Neuronal stem cell (in vitro differentiated cells): ENCODE results near the gene SLC10A3.

ENCODE experiments used
- DNase-seq: peaks from one replicate; pipeline ENCODE4 v3.0.0-alpha.2; 2013; ENCODE audit warnings: low spot score
- H2AFZ ChIP-seq: one replicate; pipeline ENCODE4 v1.6.1; 2013; ENCODE audit warnings: mild to moderate bottlenecking, low read length, inconsistent platforms
- H2AK5ac ChIP-seq: 2 replicates; pipeline ENCODE4 v1.6.1; 2013; ENCODE audit warnings: low read depth, mild to moderate bottlenecking, inconsistent platforms, low read length, moderate library complexity, mixed read lengths
- H2BK120ac ChIP-seq: 2 replicates; pipeline ENCODE4 v1.6.1; 2013; ENCODE audit warnings: low read depth, mild to moderate bottlenecking, inconsistent platforms, low read length, moderate library complexity, mixed read lengths
- H2BK12ac ChIP-seq: one replicate; pipeline ENCODE4 v1.6.1; 2013; ENCODE audit warnings: low read length, inconsistent platforms
- H2BK15ac ChIP-seq: 2 replicates; pipeline ENCODE4 v1.6.1; 2013; ENCODE audit warnings: mild to moderate bottlenecking, low read length, inconsistent platforms, mixed read lengths
- H2BK5ac ChIP-seq: one replicate; pipeline ENCODE4 v1.6.1; 2013; ENCODE audit warnings: inconsistent platforms, mild to moderate bottlenecking, low read length, moderate library complexity
- H3K14ac ChIP-seq: one replicate; pipeline ENCODE4 v1.6.1; 2013; ENCODE audit warnings: low read length, inconsistent platforms
- H3K18ac ChIP-seq: 2 replicates; pipeline ENCODE4 v1.6.1; 2013; ENCODE audit warnings: low read length, inconsistent platforms
- H3K23ac ChIP-seq: 2 replicates; pipeline ENCODE4 v1.6.1; 2013; ENCODE audit warnings: low read depth, mild to moderate bottlenecking, mixed read lengths, low read length, inconsistent platforms; ENCODE audit not compliant: poor library complexity
- H3K27ac ChIP-seq: replicated peaks from 3 replicates; pipeline ENCODE4 v1.5.1; 2013; ENCODE audit warnings: low read length, inconsistent platforms
- H3K27me3 ChIP-seq, 3 experiments: 2 replicates each; pipeline ENCODE4 v1.6.1; 2013; ENCODE audit warnings: low read length in 3 of 3, mild to moderate bottlenecking in 2 of 3, inconsistent platforms in 1 of 3, low read depth in 1 of 3, mixed read lengths in 1 of 3, moderate library complexity in 1 of 3; ENCODE audit not compliant: control insufficient read depth in 3 of 3, insufficient read depth in 3 of 3
- H3K36me3 ChIP-seq, 2 donors: replicated peaks in 1 of 2; 2 replicates each; pipeline ENCODE4 v1.6.1; 2013; ENCODE audit warnings: low read length in 2 of 2; ENCODE audit not compliant: control insufficient read depth in 2 of 2, insufficient read depth in 2 of 2
- H3K4ac ChIP-seq: 2 replicates; pipeline ENCODE4 v1.6.1; 2013; ENCODE audit warnings: inconsistent platforms, mild to moderate bottlenecking, low read length, moderate library complexity
- H3K4me1 ChIP-seq, 2 donors: 1 replicate in 1 of 2; 2 replicates in 1 of 2; pipeline ENCODE4 v1.6.1; 2013; ENCODE audit warnings: low read length in 2 of 2, low read depth in 1 of 2; ENCODE audit not compliant: control insufficient read depth in 2 of 2, insufficient read depth in 1 of 2
- H3K4me2 ChIP-seq: one replicate; pipeline ENCODE4 v1.6.1; 2013; ENCODE audit warnings: mild to moderate bottlenecking, low read length, inconsistent platforms; ENCODE audit not compliant: insufficient read depth, poor library complexity, severe bottlenecking
- H3K4me3 ChIP-seq, 2 donors: 2 replicates each; pipeline ENCODE4 v1.5.1; 2013; ENCODE audit warnings: low read length in 2 of 2, mild to moderate bottlenecking in 2 of 2, inconsistent platforms in 1 of 2, moderate library complexity in 1 of 2
- H3K79me1 ChIP-seq: one replicate; pipeline ENCODE4 v1.6.1; 2013; ENCODE audit warnings: low read depth, mild to moderate bottlenecking, inconsistent platforms, low read length, moderate library complexity
- H3K9ac ChIP-seq: one replicate; pipeline ENCODE4 v1.6.1; 2013; ENCODE audit warnings: mild to moderate bottlenecking, low read depth, low read length, inconsistent platforms; ENCODE audit not compliant: poor library complexity
- H3K9me3 ChIP-seq, 2 donors: replicated peaks in 1 of 2; 2 replicates each; pipeline versions ENCODE3 to v1.6.1; 2013; ENCODE audit warnings: low read length in 2 of 2, mild to moderate bottlenecking in 2 of 2, inconsistent platforms in 1 of 2, low read depth in 1 of 2, mixed read lengths in 1 of 2, moderate library complexity in 1 of 2; ENCODE audit not compliant: control insufficient read depth in 2 of 2, insufficient read depth in 1 of 2
- H4K8ac ChIP-seq: one replicate; pipeline ENCODE4 v1.6.1; 2013; ENCODE audit warnings: low read depth, mild to moderate bottlenecking, inconsistent platforms, low read length, moderate library complexity
- H4K91ac ChIP-seq: one replicate; pipeline ENCODE4 v1.6.1; 2013; ENCODE audit warnings: low read length, low read depth, mild to moderate bottlenecking, inconsistent platforms; ENCODE audit not compliant: poor library complexity
- WGBS, 2 donors: extraction: QIAGEN DNeasy Blood & Tissue Kit; methylation state at CpG; one replicate each; pipeline ENCODE4 v1.1.7; 2013; ENCODE audit warnings: missing lambda C conversion rate in 2 of 2, mixed read lengths in 1 of 2; ENCODE audit not compliant: insufficient read length in 2 of 2, insufficient replicate concordance in 1 of 2; ENCODE audit errors: extremely low coverage in 2 of 2; 5-methylcytosine and 5-hydroxymethylcytosine counted together

The SLC10A3 gene

GRCh38 chrX:154486396-154487207 lies 3.8 kb downstream of the SLC10A3 start, which contains the start of gene UBL4A:
Gene UBL4A, minus strand, starts transcription at chrX:154486615. Its CDS starts 31 bp downstream, at chrX:154486584.
- peak within 1 kb of the TSS; percentile 46 for H2AK5ac ChIP-seq
- no peak within 1 kb of the TSS for H4K8ac ChIP-seq
- no CpG with 5 or more reads among the region's 95 CpGs for WGBS, 2 donors
- no peak within 1 kb of the TSS for H2BK15ac ChIP-seq
- H3K9me3 ChIP-seq: no peaks in the 10 kb centered on the region
- H3K23ac ChIP-seq: peak within 1 kb of the TSS; percentile 55
- peak within 1 kb of the TSS; percentile 12 to 92 for H3K4me3 ChIP-seq
- H3K18ac ChIP-seq: peak within 1 kb of the TSS; percentile 90
- peaks cover 0 to 4% of the 10 kb centered on the region in 2 donors for H3K4me1 ChIP-seq
- peaks cover 0 to 10% (median 0%) of the 10 kb centered on the region in 3 experiments for H3K27me3 ChIP-seq
- peaks cover 7% of the 10 kb centered on the region for H3K79me1 ChIP-seq
- H2AFZ ChIP-seq: no peak within 1 kb of the TSS
- H3K4ac ChIP-seq: no peak within 1 kb of the TSS
- no peak within 1 kb of the TSS for H2BK12ac ChIP-seq
- H3K4me2 ChIP-seq: peak within 1 kb of the TSS; percentile 77
- H3K27ac ChIP-seq: no peak within 1 kb of the TSS
- H4K91ac ChIP-seq: no peak within 1 kb of the TSS
- no peak within 1 kb of the TSS for H2BK120ac ChIP-seq
- H2BK5ac ChIP-seq: no peak within 1 kb of the TSS
- H3K9ac ChIP-seq: peak within 1 kb of the TSS; percentile 81
- DNase-seq: peak; percentile 21
- no peak within 1 kb of the TSS for H3K14ac ChIP-seq
- H3K36me3 ChIP-seq: peaks cover 3 to 8% of the 10 kb centered on the region in 2 donors

DNA sequence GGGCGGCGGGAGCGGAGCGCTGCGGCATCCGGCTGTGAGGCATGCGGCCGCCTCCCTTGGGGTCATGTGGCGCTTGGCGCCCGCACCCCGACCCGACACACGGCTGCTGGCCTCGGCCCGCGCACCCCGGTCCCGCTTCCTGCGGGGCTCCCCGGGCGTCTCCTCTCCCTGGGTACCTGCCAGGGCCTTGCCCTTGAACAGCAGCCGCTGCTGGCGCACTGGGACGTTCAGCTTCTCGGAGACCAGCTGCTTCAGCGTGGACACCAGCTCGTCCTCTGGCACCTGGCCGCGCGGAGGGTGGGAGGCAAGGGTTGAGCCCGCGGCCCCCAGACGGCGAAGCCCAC lies 4.4 kb downstream of the SLC10A3 start:
- Histone ChIP-seq H2BK5ac (no peak overlapping the region), H3K4me3 (peak overlapping the region; percentile 12 to 92), H3K4ac (no peak overlapping the region), H3K36me3 (peaks cover 3 to 8% of the 10 kb centered on the region in 2 donors), H2BK12ac (no peak overlapping the region), H3K14ac (no peak overlapping the region), H3K4me2 (peak overlapping the region; percentile 77), H3K18ac (peak overlapping the region; percentile 71), H3K79me1 (peaks cover 7% of the 10 kb centered on the region), H2AK5ac (peak overlapping the region; percentile 46), H3K4me1 (peaks cover 0 to 4% of the 10 kb centered on the region in 2 donors), H3K9me3 (no peaks in the 10 kb centered on the region), H4K8ac (no peak overlapping the region), H2BK120ac (no peak overlapping the region), H3K27me3 (peaks cover 0 to 10% (median 0%) of the 10 kb centered on the region in 3 experiments), H3K27ac (no peak overlapping the region), H3K9ac (peak overlapping the region; percentile 81), H2BK15ac (no peak overlapping the region), H2AFZ (no peak overlapping the region), H3K23ac (peak overlapping the region; percentile 55), H4K91ac (no peak overlapping the region)
- DNase-seq: no peak
- WGBS, 2 donors: no CpG with 5 or more reads among the region's 35 CpGs

DNA sequence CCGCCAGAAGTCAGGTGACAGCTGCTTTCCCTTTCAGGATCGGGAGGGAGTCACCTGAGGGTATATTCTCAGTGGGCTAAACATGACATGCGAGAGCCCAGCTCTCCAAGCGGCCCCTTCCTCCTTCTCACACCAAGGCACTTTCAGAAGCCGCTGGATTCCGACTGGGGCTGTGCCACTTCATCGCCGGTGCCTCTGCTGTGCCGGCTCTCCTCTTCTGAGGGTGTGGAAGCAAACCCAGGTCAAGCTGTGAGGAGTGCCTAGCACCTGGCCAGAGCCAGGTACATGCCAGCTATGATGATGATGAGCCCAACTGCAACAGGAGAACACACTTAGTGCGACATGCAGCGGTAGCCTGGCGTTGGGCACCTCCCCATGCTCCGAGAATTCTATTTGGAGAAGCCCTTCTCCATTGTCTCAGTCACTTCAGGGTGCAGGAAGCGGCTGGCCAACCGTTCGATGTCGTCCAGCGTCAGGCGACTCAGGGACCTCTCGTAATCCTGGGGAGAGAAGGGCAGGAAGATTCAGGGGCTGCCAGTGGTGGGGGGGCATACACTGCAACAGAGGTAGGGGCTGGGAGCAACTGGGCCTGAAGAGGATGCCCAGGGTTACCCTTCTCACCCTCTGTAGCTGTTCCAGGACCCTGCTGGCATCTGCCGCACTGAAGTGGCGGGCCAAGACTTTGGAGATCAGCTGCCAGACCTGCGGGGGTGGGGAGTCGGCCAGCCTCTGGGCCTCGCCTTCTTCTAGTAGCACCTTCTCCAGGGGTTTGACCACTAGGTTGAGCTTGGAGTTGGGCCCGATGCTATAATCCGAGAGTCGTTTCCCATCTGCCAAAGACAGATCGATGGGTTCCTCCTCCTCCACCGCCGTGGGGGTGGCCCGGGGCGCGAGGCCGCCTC lies 5.0 kb downstream of the SLC10A3 start:
- Histone ChIP-seq H2BK12ac (no peak overlapping the region), H2BK5ac (no peak overlapping the region), H3K27ac (no peak overlapping the region), H2AK5ac (no peak overlapping the region), H4K8ac (no peak overlapping the region), H3K9me3 (no peaks in the 10 kb centered on the region), H4K91ac (no peak overlapping the region), H2AFZ (no peak overlapping the region), H3K79me1 (peaks cover 7% of the 10 kb centered on the region), H3K36me3 (peaks cover 3 to 8% of the 10 kb centered on the region in 2 donors), H3K27me3 (peaks cover 0 to 10% (median 0%) of the 10 kb centered on the region in 3 experiments), H3K9ac (no peak overlapping the region), H3K4me2 (peak overlapping the region; percentile 77), H2BK15ac (no peak overlapping the region), H3K18ac (no peak overlapping the region), H3K14ac (no peak overlapping the region), H3K4ac (no peak overlapping the region), H3K23ac (peak overlapping the region; percentile 55), H3K4me3 (peak overlapping the region in 1 of 2 donors; percentile 92), H2BK120ac (no peak overlapping the region), H3K4me1 (peaks cover 0 to 4% of the 10 kb centered on the region in 2 donors)
- no peak for DNase-seq
- WGBS, 2 donors: no CpG with 5 or more reads among the region's 35 CpGs
